Measurements from ENCODE around the gene HAPLN3.
"Not testable (repeated sequence)": the region's sequence is repeated elsewhere in the genome, so short reads cannot be mapped to it uniquely, and the experiment has no call there.

- TF ChIP-seq POLR2A, POLR2AphosphoS5 (IDR thresholded peaks at IDR 0.05): not testable (repeated sequence)
- TF ChIP-seq, protein P1, sequence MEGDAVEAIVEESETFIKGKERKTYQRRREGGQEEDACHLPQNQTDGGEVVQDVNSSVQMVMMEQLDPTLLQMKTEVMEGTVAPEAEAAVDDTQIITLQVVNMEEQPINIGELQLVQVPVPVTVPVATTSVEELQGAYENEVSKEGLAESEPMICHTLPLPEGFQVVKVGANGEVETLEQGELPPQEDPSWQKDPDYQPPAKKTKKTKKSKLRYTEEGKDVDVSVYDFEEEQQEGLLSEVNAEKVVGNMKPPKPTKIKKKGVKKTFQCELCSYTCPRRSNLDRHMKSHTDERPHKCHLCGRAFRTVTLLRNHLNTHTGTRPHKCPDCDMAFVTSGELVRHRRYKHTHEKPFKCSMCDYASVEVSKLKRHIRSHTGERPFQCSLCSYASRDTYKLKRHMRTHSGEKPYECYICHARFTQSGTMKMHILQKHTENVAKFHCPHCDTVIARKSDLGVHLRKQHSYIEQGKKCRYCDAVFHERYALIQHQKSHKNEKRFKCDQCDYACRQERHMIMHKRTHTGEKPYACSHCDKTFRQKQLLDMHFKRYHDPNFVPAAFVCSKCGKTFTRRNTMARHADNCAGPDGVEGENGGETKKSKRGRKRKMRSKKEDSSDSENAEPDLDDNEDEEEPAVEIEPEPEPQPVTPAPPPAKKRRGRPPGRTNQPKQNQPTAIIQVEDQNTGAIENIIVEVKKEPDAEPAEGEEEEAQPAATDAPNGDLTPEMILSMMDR (IDR thresholded peaks at IDR 0.05 in 8 of 11, conservative IDR thresholded peaks at IDR 0.05 in 3 of 11), result not testable (repeated sequence)
Measured at GRCh38 chr15:88929358-88930098, 34.2 kb upstream of the HAPLN3 start.
